ENCODE results near the gene HSBP1.

DNA sequence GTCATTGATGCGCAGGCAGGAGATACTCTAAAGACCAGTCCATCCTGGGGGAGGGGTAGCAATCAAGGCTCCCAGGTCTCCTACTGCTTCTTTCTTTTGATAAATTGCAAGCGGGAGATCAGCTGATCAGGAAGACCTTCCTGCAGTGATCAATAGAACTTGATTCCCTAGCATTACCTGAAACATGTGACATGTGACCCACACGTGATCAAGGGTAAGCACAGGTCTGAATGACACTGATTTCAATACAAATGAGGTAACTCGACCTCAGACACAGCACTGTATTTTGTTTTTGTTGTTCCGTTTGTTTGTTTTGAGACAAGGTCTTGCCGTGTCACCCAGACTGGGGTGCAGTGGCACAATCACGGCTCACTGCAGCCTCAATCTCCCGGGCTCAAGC is 51.5 kb downstream of the HSBP1 start:
- TF ChIP-seq, protein P1, sequence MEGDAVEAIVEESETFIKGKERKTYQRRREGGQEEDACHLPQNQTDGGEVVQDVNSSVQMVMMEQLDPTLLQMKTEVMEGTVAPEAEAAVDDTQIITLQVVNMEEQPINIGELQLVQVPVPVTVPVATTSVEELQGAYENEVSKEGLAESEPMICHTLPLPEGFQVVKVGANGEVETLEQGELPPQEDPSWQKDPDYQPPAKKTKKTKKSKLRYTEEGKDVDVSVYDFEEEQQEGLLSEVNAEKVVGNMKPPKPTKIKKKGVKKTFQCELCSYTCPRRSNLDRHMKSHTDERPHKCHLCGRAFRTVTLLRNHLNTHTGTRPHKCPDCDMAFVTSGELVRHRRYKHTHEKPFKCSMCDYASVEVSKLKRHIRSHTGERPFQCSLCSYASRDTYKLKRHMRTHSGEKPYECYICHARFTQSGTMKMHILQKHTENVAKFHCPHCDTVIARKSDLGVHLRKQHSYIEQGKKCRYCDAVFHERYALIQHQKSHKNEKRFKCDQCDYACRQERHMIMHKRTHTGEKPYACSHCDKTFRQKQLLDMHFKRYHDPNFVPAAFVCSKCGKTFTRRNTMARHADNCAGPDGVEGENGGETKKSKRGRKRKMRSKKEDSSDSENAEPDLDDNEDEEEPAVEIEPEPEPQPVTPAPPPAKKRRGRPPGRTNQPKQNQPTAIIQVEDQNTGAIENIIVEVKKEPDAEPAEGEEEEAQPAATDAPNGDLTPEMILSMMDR (conservative IDR thresholded peaks at IDR 0.05; ENCODE audit: low read depth, low read length): no peak
- TF ChIP-seq EZH2phosphoT487 (IDR thresholded peaks at IDR 0.05; ENCODE audit: borderline replicate concordance, low read length): no peak
- TF ChIP-seq EZH2 (IDR thresholded peaks at IDR 0.05; ENCODE audit: low read length, unreplicated experiment): no peak

Data from PC-3 (cell line).